Mesendoderm (in vitro differentiated cells): ENCODE data around the gene TCF12.

Experiments used
- DNase-seq: peaks from one replicate; pipeline ENCODE4 v3.0.0; 2013
- H2AK5ac ChIP-seq: 2 replicates; pipeline ENCODE4 v1.6.1; 2013; ENCODE audit warnings: low read length, inconsistent platforms
- H2BK120ac ChIP-seq: 2 replicates; pipeline ENCODE4 v1.6.1; 2013; ENCODE audit warnings: low read depth, mild to moderate bottlenecking, low read length, moderate library complexity, mixed read lengths
- H2BK15ac ChIP-seq: replicated peaks from 2 replicates; pipeline ENCODE4 v1.6.1; 2013; ENCODE audit warnings: low read depth, mild to moderate bottlenecking, moderate library complexity
- H2BK5ac ChIP-seq: 2 replicates; pipeline ENCODE4 v1.6.1; 2013; ENCODE audit warnings: low read length, inconsistent platforms
- H3K18ac ChIP-seq: 2 replicates; pipeline ENCODE4 v1.6.1; 2013; ENCODE audit warnings: mild to moderate bottlenecking, low read length, mixed read lengths
- H3K23ac ChIP-seq: one replicate; pipeline ENCODE4 v1.6.1; 2013; ENCODE audit warnings: low read length
- H3K27ac ChIP-seq: 2 replicates; pipeline ENCODE4 v1.5.1; 2013; ENCODE audit warnings: low read depth, mild to moderate bottlenecking, inconsistent platforms, low read length, moderate library complexity
- H3K27me3 ChIP-seq: 2 replicates; pipeline ENCODE4 v1.6.1; 2013; ENCODE audit warnings: low read length, control low read depth, mild to moderate bottlenecking, inconsistent platforms; ENCODE audit not compliant: insufficient read depth, poor library complexity
- H3K36me3 ChIP-seq: 2 replicates; pipeline ENCODE4 v1.6.1; 2013; ENCODE audit warnings: low read length, inconsistent platforms; ENCODE audit not compliant: control insufficient read depth, insufficient read depth
- H3K4ac ChIP-seq: one replicate; pipeline ENCODE4 v1.6.1; 2013; ENCODE audit warnings: low read depth, mild to moderate bottlenecking, low read length, moderate library complexity
- H3K4me1 ChIP-seq: 2 replicates; pipeline ENCODE4 v1.6.1; 2013; ENCODE audit warnings: low read depth, low read length, inconsistent platforms; ENCODE audit not compliant: control insufficient read depth
- H3K4me2 ChIP-seq: 2 replicates; pipeline ENCODE4 v1.6.1; 2013; ENCODE audit warnings: low read length
- H3K4me3 ChIP-seq: 2 replicates; pipeline ENCODE4 v1.5.1; 2013; ENCODE audit warnings: mild to moderate bottlenecking, low read length
- H3K56ac ChIP-seq: one replicate; pipeline ENCODE4 v1.6.1; 2013; ENCODE audit warnings: low read length
- H3K79me1 ChIP-seq: 2 replicates; pipeline ENCODE4 v1.6.1; 2013; ENCODE audit warnings: low read length, inconsistent platforms
- H3K79me2 ChIP-seq: 2 replicates; pipeline ENCODE4 v1.6.1; 2013; ENCODE audit warnings: mild to moderate bottlenecking, low read length; ENCODE audit not compliant: control insufficient read depth, insufficient read depth
- H3K9ac ChIP-seq: 2 replicates; pipeline ENCODE4 v1.6.1; 2013; ENCODE audit warnings: low read length, inconsistent platforms
- H4K5ac ChIP-seq: one replicate; pipeline ENCODE4 v1.6.1; 2013; ENCODE audit warnings: low read length
- H4K8ac ChIP-seq: one replicate; pipeline ENCODE4 v1.6.1; 2013; ENCODE audit warnings: low read depth, mild to moderate bottlenecking, control low read depth, low read length, moderate library complexity
- WGBS: extraction: QIAGEN DNeasy Blood & Tissue Kit; methylation state at CpG from one replicate; pipeline ENCODE4 v1.1.7; 2013; ENCODE audit warnings: low lambda C conversion rate, missing lambda C conversion rate; ENCODE audit not compliant: insufficient coverage; ENCODE audit errors: extremely low coverage; 5-methylcytosine and 5-hydroxymethylcytosine counted together

Gene TCF12

DNA sequence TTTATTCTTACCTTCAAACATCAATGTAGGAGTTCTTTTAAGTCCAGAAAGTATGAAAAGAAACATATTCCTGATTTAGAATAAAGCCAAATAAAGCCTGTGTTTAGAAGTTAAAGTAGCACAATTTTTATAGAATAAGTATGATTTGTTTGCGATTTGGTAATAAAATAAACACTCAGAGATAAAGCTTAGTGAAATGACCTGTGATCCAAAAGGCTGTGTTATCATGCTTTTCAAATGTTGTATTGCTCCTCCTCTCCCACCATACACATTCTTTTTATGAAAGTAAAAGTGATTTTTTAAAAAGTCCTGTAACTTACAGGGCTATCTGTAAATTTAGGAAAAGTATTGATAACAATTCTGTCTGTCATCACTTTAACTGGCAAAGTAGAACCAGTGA is 319.2 kb downstream of the TCF12 start:
- WGBS: 100% methylated on average over 1 of the region's 1 CpG
- Histone ChIP-seq H4K5ac (no peak overlapping the region), H2BK15ac (no peak overlapping the region), H3K56ac (no peak overlapping the region), H3K27ac (no peak overlapping the region), H2BK120ac (no peak overlapping the region), H3K4ac (no peak overlapping the region), H2BK5ac (no peak overlapping the region), H3K4me3 (no peak overlapping the region), H3K79me1 (no peaks in the 10 kb centered on the region), H3K4me1 (no peaks in the 10 kb centered on the region), H3K36me3 (no peaks in the 10 kb centered on the region), H3K4me2 (no peak overlapping the region), H2AK5ac (no peak overlapping the region), H3K23ac (no peak overlapping the region), H3K9ac (no peak overlapping the region), H3K27me3 (no peaks in the 10 kb centered on the region), H4K8ac (no peak overlapping the region), H3K79me2 (no peaks in the 10 kb centered on the region), H3K18ac (no peak overlapping the region)
- DNase-seq: no peak

DNA sequence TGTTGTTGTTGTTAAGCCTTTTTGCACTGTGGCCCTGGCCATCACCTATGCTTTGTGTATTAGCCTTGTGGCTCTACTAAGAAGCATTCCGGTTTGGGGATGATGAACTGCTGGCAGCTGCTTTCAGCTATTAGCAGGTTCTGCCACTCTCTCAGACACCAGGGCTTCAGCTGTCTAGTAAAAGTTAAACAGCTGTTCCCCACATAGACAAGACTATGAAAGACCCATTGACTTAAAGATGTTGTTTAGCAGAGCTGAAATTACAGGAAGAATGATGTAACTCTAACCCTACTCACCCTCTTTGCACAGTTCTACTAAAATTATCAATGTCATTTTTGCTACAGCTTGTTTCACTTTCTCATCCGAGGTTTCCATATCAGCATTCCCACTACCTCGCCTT is 326.7 kb downstream of the TCF12 start:
- Histone ChIP-seq H2BK120ac (no peak overlapping the region), H4K5ac (no peak overlapping the region), H3K4me3 (no peak overlapping the region), H3K18ac (no peak overlapping the region), H3K79me1 (no peaks in the 10 kb centered on the region), H4K8ac (no peak overlapping the region), H3K27me3 (no peaks in the 10 kb centered on the region), H3K4me2 (no peak overlapping the region), H3K4ac (no peak overlapping the region), H3K79me2 (no peaks in the 10 kb centered on the region), H2BK15ac (no peak overlapping the region), H3K56ac (no peak overlapping the region), H3K9ac (no peak overlapping the region), H3K36me3 (no peaks in the 10 kb centered on the region), H2AK5ac (no peak overlapping the region), H3K27ac (no peak overlapping the region), H3K4me1 (no peaks in the 10 kb centered on the region), H2BK5ac (no peak overlapping the region), H3K23ac (no peak overlapping the region)
- DNase-seq: no peak
- WGBS: no CpG with 5 or more reads among the region's 3 CpGs

DNA sequence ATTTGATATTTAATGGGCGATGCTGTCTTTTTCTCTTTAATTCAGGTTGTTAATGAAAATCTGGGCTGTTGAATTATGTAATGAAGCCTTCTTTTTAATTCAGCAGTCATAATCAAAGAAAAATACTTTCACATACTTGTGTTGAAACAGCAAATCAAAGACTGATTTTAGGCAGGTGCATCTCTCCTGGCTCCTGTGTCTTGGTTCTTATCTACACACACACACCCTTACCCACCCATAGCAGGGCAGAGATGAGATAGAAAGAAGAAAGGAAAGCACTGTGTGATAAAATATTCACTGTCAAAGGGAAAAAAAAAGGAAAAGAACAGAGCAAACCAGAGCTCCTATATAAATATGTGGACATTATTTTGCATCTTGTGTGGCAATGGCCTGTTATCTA is 327.3 kb downstream of the TCF12 start:
- H3K79me1 ChIP-seq: no peaks in the 10 kb centered on the region
- no peak overlapping the region for H3K4ac ChIP-seq
- H3K27me3 ChIP-seq: no peaks in the 10 kb centered on the region
- H4K5ac ChIP-seq: no peak overlapping the region
- no peaks in the 10 kb centered on the region for H3K79me2 ChIP-seq
- no peak overlapping the region for H4K8ac ChIP-seq
- no peak overlapping the region for H3K4me3 ChIP-seq
- DNase-seq: no peak
- H3K4me1 ChIP-seq: no peaks in the 10 kb centered on the region
- H3K18ac ChIP-seq: no peak overlapping the region
- H2BK5ac ChIP-seq: no peak overlapping the region
- no peaks in the 10 kb centered on the region for H3K36me3 ChIP-seq
- H3K9ac ChIP-seq: no peak overlapping the region
- H3K23ac ChIP-seq: no peak overlapping the region
- no peak overlapping the region for H3K4me2 ChIP-seq
- no peak overlapping the region for H2BK15ac ChIP-seq
- H2AK5ac ChIP-seq: no peak overlapping the region
- no peak overlapping the region for H2BK120ac ChIP-seq
- H3K56ac ChIP-seq: no peak overlapping the region
- no peak overlapping the region for H3K27ac ChIP-seq
- no CpG with 5 or more reads among the region's 1 CpG for WGBS

DNA sequence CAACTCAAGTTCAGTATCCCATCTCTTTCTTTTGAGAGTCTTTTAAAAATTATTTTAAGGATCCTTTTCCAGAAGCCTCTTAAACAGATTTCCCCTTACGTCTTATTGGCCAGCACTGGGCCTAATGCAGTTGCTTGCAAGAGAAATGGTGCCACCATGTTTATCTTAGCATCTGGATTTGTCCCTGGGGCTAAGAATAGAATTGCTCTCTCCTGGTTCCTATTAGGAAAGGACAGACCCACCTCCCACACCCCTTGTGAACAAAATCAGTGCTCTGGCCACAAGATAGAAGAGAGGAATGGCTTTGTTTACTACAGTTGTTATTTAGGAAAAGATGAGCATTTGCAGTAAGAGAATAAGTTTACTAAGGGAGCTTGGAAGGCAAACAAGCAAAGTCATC is 329.6 kb downstream of the TCF12 start:
- Histone ChIP-seq H3K4ac (no peak overlapping the region), H3K4me2 (no peak overlapping the region), H4K8ac (no peak overlapping the region), H3K4me1 (no peaks in the 10 kb centered on the region), H3K18ac (no peak overlapping the region), H3K79me1 (no peaks in the 10 kb centered on the region), H3K23ac (no peak overlapping the region), H3K9ac (no peak overlapping the region), H3K4me3 (no peak overlapping the region), H3K27ac (no peak overlapping the region), H4K5ac (no peak overlapping the region), H3K56ac (no peak overlapping the region), H2AK5ac (no peak overlapping the region), H2BK15ac (no peak overlapping the region), H3K27me3 (no peaks in the 10 kb centered on the region), H3K79me2 (no peaks in the 10 kb centered on the region), H2BK120ac (no peak overlapping the region), H3K36me3 (no peaks in the 10 kb centered on the region), H2BK5ac (no peak overlapping the region)
- no CpG with 5 or more reads among the region's 1 CpG for WGBS
- DNase-seq: no peak

DNA sequence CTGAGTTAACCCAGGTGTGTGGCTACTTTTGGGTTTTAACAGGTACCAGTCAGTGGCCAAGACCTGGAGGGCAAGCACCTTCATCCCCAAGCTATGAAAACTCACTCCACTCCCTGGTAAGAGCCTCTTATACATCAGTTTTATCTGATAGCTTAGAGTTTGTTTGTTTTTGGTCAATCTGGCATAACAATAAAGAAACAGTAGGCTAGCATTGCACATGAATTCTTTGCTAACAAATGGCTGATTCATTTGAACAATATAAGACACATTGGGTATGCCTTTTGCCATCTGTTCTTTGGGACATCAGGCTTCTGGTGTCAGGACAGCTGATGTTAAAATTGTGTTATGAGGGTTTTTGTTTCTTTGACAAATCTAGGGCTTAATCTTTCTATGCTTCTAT is 332.9 kb downstream of the TCF12 start:
- H4K5ac ChIP-seq: no peak overlapping the region
- H3K4me1 ChIP-seq: peaks cover 1% of the 10 kb centered on the region
- no peak overlapping the region for H3K27ac ChIP-seq
- no peak overlapping the region for H2BK120ac ChIP-seq
- no peaks in the 10 kb centered on the region for H3K27me3 ChIP-seq
- no peak overlapping the region for H3K23ac ChIP-seq
- no peak overlapping the region for H3K4me2 ChIP-seq
- no peak overlapping the region for H3K4ac ChIP-seq
- no peak overlapping the region for H2BK15ac ChIP-seq
- H2AK5ac ChIP-seq: no peak overlapping the region
- no peak overlapping the region for H3K18ac ChIP-seq
- no peak overlapping the region for H3K9ac ChIP-seq
- H3K79me2 ChIP-seq: no peaks in the 10 kb centered on the region
- H2BK5ac ChIP-seq: no peak overlapping the region
- no peak for DNase-seq
- H3K36me3 ChIP-seq: no peaks in the 10 kb centered on the region
- H4K8ac ChIP-seq: no peak overlapping the region
- no peaks in the 10 kb centered on the region for H3K79me1 ChIP-seq
- H3K56ac ChIP-seq: no peak overlapping the region
- H3K4me3 ChIP-seq: no peak overlapping the region

DNA sequence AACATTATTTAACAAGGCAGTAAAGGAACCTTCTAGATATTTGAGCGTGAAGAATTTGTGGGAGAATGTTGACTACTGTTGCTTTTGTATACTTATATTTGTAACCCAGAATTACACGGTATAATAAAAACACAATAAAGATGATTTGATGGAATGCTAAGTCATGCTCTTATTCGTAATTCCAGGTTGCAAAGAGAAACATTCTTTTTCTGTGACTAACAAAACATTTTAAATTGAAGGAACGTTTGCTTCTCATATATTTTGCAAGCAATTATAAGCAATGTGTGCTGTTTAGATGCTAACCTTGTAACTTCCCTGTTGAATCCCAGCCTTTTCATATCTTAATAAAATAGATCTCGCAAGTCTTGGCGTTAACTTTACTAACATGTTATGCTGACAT is 333.5 kb downstream of the TCF12 start:
- Histone ChIP-seq H3K27me3 (no peaks in the 10 kb centered on the region), H3K4me1 (peaks cover 1% of the 10 kb centered on the region), H3K18ac (no peak overlapping the region), H2BK5ac (no peak overlapping the region), H4K8ac (no peak overlapping the region), H3K4ac (no peak overlapping the region), H2AK5ac (no peak overlapping the region), H3K56ac (no peak overlapping the region), H3K79me1 (no peaks in the 10 kb centered on the region), H3K9ac (no peak overlapping the region), H3K4me2 (no peak overlapping the region), H3K23ac (no peak overlapping the region), H3K36me3 (no peaks in the 10 kb centered on the region), H2BK15ac (no peak overlapping the region), H4K5ac (no peak overlapping the region), H3K27ac (no peak overlapping the region), H2BK120ac (no peak overlapping the region), H3K4me3 (no peak overlapping the region), H3K79me2 (no peaks in the 10 kb centered on the region)
- DNase-seq: no peak
- WGBS: no CpG with 5 or more reads among the region's 6 CpGs
